ENCODE measurements around the gene CTNND2.

The CTNND2 gene

GRCh38 chr5:11520241-11520930, 383.9 kb downstream of the CTNND2 start:
- no peak for DNase-seq (ENCODE audit: low read depth)

- DNase-seq (ENCODE audit: low read depth) = no peak
These were observed 385.0 kb downstream of the CTNND2 start for GRCh38 chr5:11519236-11519635.

- DNase-seq (ENCODE audit: low read depth) = no peak
These were observed 385.6 kb downstream of the CTNND2 start for GRCh38 chr5:11518676-11519075.

GRCh38 chr5:11514705-11515432, 389.4 kb downstream of the CTNND2 start:
- DNase-seq (ENCODE audit: low read depth) = no peak

- DNase-seq (ENCODE audit: low read depth) = no peak
These were observed 392.4 kb downstream of the CTNND2 start for GRCh38 chr5:11511878-11512277.

- DNase-seq (ENCODE audit: low read depth) = no peak
These were observed 393.4 kb downstream of the CTNND2 start for GRCh38 chr5:11510889-11511288.

- no peak for DNase-seq (ENCODE audit: low read depth)
These were observed 394.5 kb downstream of the CTNND2 start for GRCh38 chr5:11509793-11510192.

- no peak for DNase-seq (ENCODE audit: low read depth)
These were observed 396.9 kb downstream of the CTNND2 start for GRCh38 chr5:11507156-11507910.

GRCh38 chr5:11504886-11505193, 399.4 kb downstream of the CTNND2 start:
- DNase-seq (ENCODE audit: low read depth) = no peak

- DNase-seq (ENCODE audit: low read depth) = no peak
These were observed 400.0 kb downstream of the CTNND2 start for GRCh38 chr5:11504065-11504885.

GRCh38 chr5:11502783-11503182, 401.5 kb downstream of the CTNND2 start:
- DNase-seq (ENCODE audit: low read depth) = no peak

- no peak for DNase-seq (ENCODE audit: low read depth)
These were observed 406.6 kb downstream of the CTNND2 start for GRCh38 chr5:11497651-11498050.

- no peak for DNase-seq (ENCODE audit: low read depth)
These were observed 408.0 kb downstream of the CTNND2 start for GRCh38 chr5:11496137-11496719.

GRCh38 chr5:11494340-11494739, 409.9 kb downstream of the CTNND2 start:
- no peak for DNase-seq (ENCODE audit: low read depth)

- no peak for DNase-seq (ENCODE audit: low read depth)
These were observed 412.7 kb downstream of the CTNND2 start for GRCh38 chr5:11491404-11492075.

GRCh38 chr5:11483630-11484029, 420.6 kb downstream of the CTNND2 start:
- no peak for DNase-seq (ENCODE audit: low read depth)

- DNase-seq (ENCODE audit: low read depth) = no peak
These were observed 422.2 kb downstream of the CTNND2 start for GRCh38 chr5:11482011-11482410.

- no peak for DNase-seq (ENCODE audit: low read depth)
These were observed 426.5 kb downstream of the CTNND2 start for GRCh38 chr5:11477786-11478185.

- DNase-seq (ENCODE audit: low read depth) = no peak
These were observed 427.4 kb downstream of the CTNND2 start for GRCh38 chr5:11476866-11477265.

GRCh38 chr5:11468334-11469039, 435.8 kb downstream of the CTNND2 start:
- no peak for DNase-seq (ENCODE audit: low read depth)

- no peak for DNase-seq (ENCODE audit: low read depth)
These were observed 436.7 kb downstream of the CTNND2 start for GRCh38 chr5:11467588-11467987.
